Coronary artery (tissue), 2 donors: ENCODE data around the gene ATP8A1.

Experiments used
- DNase-seq: peaks from one replicate; pipeline ENCODE4 v3.0.0-alpha.2; 2017; ENCODE audit warnings: low spot score
- H3K27ac ChIP-seq, 2 donors: fragments of 200-600 bp; sonication (generic); one replicate each; pipeline ENCODE4 v1.5.1; 2016 to 2019
- H3K4me3 ChIP-seq: fragments of 200-600 bp; sonication (generic); 2 replicates; pipeline ENCODE4 v1.5.1; 2016; ENCODE audit warnings: mild to moderate bottlenecking, moderate library complexity
- TF ChIP-seq, protein P1 (sequence below): fragments of 200-600 bp; sonication (generic); IDR thresholded peaks from one replicate; pipeline ENCODE4 v1.5.1; 2019; ENCODE audit warnings: antibody characterized with exemption

Gene ATP8A1

GRCh38 chr4:42600578-42600977 is 56.3 kb downstream of the ATP8A1 start:
- H3K27ac ChIP-seq = no peak overlapping the region
- DNase-seq = no peak
- H3K4me3 ChIP-seq = no peak overlapping the region
- TF ChIP-seq, protein P1, sequence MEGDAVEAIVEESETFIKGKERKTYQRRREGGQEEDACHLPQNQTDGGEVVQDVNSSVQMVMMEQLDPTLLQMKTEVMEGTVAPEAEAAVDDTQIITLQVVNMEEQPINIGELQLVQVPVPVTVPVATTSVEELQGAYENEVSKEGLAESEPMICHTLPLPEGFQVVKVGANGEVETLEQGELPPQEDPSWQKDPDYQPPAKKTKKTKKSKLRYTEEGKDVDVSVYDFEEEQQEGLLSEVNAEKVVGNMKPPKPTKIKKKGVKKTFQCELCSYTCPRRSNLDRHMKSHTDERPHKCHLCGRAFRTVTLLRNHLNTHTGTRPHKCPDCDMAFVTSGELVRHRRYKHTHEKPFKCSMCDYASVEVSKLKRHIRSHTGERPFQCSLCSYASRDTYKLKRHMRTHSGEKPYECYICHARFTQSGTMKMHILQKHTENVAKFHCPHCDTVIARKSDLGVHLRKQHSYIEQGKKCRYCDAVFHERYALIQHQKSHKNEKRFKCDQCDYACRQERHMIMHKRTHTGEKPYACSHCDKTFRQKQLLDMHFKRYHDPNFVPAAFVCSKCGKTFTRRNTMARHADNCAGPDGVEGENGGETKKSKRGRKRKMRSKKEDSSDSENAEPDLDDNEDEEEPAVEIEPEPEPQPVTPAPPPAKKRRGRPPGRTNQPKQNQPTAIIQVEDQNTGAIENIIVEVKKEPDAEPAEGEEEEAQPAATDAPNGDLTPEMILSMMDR = no peak

DNA sequence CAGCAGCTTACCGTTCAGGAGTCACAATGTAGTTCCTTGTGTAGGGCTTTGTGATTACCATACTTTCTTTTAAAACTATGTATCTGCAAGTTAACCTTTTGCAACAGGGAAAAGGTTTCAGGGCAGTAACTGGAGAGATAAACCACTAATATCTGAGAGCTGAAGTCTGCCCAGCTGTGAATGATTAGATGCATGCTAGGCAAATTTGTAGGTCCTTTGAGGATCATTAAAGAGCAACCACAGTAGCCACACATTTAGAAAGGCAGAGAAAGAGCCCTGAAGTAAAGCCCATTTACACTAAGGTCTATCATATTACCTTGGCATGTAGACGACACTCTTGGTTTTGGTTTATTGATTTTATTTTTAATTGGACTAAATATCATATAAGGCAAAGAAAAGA is 60.0 kb downstream of the ATP8A1 start:
- Histone ChIP-seq H3K27ac (no peak overlapping the region), H3K4me3 (no peak overlapping the region)
- no peak for DNase-seq
- TF ChIP-seq, protein P1 = no peak

DNA sequence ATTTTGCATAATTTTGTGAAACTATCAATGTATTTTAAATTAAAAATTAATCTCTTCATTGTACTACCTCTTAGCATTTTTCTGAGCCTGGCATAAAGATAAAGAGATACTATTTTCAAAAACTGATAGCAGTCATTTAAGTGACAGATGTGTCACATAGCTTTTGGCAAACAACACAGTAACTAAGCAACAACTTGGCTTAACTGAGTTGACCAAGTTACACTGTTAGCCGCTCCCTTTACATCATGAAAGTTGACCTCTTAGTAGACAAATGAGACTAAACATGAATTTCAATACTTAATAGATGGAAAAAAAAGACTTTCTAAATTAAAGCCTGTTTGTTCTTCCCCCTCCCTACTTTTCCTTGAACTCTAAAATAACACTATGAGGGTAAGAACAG is 62.0 kb downstream of the ATP8A1 start:
- H3K27ac ChIP-seq = no peak overlapping the region
- TF ChIP-seq, protein P1 = no peak
- no peak overlapping the region for H3K4me3 ChIP-seq
- no peak for DNase-seq

DNA sequence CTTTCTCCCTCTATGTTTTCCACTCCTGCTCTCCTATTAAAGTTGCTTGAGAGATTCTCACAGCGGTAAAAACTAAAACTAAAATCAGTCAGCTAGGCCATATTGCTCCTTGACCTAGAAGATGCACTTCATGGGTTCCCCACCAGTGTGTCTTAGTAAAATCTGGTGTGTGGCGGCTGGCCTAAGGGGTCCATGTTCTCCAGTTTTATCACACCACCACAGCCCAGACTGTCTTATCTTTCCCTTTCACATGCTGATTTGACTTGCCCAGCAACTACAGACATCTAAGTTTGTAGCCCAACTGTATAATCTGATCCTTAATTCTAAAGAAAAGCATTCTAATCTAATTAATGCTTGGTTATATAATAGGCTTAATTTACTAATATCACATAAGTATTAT is 68.0 kb downstream of the ATP8A1 start:
- DNase-seq = no peak
- Histone ChIP-seq H3K27ac (no peak overlapping the region), H3K4me3 (no peak overlapping the region)
- TF ChIP-seq, protein P1 = no peak

DNA sequence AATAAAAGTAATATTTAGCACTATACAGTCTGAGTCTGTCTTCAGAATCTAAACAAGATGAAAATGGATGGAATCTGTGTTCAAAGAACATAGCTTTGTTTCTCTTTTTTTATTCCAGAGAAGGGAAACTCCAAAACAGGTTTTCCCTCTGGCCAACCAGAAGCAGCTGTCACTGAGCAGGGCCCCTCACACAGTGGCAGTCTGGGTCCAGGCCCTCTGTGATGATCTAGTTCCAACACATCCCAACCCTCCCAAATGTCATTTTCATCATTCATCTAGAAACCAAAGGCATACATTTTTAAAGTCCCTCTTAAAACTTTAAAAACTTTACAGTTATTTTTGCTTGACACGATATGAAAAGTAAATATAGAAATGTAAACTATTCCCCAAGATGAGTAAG is 70.1 kb downstream of the ATP8A1 start:
- DNase-seq = no peak
- H3K27ac ChIP-seq = no peak overlapping the region
- TF ChIP-seq, protein P1 = no peak
- no peak overlapping the region for H3K4me3 ChIP-seq

DNA sequence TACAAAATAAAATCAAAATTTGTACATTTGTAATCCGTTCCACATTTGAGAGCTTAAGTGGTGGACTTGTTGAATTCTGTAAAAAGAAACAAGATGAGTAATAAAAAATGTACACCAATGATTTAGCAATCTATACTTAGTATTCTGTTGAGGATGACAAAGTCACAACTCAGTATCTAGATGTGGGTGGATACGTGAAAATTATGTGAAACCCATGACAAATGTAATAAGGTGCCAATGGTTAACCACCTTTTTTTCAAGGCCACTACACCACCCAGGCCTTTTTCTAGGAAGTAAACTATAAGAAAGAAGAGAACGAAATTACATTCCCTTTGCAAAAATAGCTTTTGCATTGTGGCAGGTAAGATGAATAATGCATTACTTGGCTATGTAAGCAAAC is 77.0 kb downstream of the ATP8A1 start:
- Histone ChIP-seq H3K4me3 (no peak overlapping the region), H3K27ac (no peak overlapping the region)
- DNase-seq = no peak
- TF ChIP-seq, protein P1 = no peak

DNA sequence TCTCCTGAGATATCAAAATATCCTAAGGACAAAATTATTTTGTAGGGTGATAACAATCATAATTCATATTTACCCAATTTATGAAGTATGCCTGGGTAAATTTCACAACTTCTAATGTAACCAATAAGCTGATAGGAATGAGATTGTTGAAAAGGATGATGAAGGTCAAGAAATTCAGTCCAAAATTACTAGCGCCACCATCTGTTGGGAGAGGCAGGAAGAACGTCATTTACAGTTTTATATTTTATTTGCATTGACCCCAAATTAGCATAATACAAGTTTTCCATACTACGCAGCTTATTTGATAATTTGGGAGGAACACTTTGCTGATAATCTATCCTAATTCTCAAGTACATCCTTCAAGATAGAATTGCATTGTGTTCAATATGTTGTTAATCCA is 78.7 kb downstream of the ATP8A1 start:
- TF ChIP-seq, protein P1 = no peak
- Histone ChIP-seq H3K27ac (no peak overlapping the region), H3K4me3 (no peak overlapping the region)
- DNase-seq = no peak
